Spinal cord (tissue), 10 donors: ENCODE data around the gene ADIRF. TPM values are rescaled to one million over a fixed set of nuclear protein-coding genes. Genes with fewer than 3 reads are reported as not detected.
"Not testable (repeated sequence)": the region's sequence is repeated elsewhere in the genome, so short reads cannot be mapped to it uniquely, and the experiment has no call there.

Experiments used
- DNase-seq, 6 donors: peaks; one replicate each; pipeline versions ENCODE4 v3.0.0 to v3.0.0-alpha.2; 2013 to 2015; ENCODE audit warnings: low spot score in 6 of 6, low read depth in 4 of 6
- H3K27ac ChIP-seq: one replicate; pipeline ENCODE4 v1.5.1; 2013; ENCODE audit warnings: low read depth, low read length, control low read depth
- H3K27me3 ChIP-seq: one replicate; pipeline ENCODE4 v1.6.1; 2013; ENCODE audit warnings: low read length; ENCODE audit not compliant: control insufficient read depth, insufficient read depth
- H3K36me3 ChIP-seq: one replicate; pipeline ENCODE4 v1.6.1; 2013; ENCODE audit warnings: low read length; ENCODE audit not compliant: control insufficient read depth, insufficient read depth
- H3K4me1 ChIP-seq: one replicate; pipeline ENCODE4 v1.6.1; 2013; ENCODE audit warnings: low read length; ENCODE audit not compliant: control insufficient read depth, insufficient read depth
- H3K4me3 ChIP-seq: one replicate; pipeline ENCODE4 v1.5.1; 2013; ENCODE audit warnings: low read depth, low read length, control low read depth
- H3K9me3 ChIP-seq: one replicate; pipeline ENCODE4 v1.6.1; 2013; ENCODE audit warnings: low read length; ENCODE audit not compliant: control insufficient read depth, insufficient read depth
- WGBS: methylation state at CpG from one replicate; pipeline ENCODE4 v1.1.5; 2013; ENCODE audit warnings: missing lambda C conversion rate; ENCODE audit not compliant: insufficient coverage; 5-methylcytosine and 5-hydroxymethylcytosine counted together
- polyA plus RNA-seq, 2 donors: library from polyadenylated mRNA; unstranded; fragments of 120-200 nt; gene quantifications; one replicate each; pipeline ENCODE4 v1.2.1, GENCODE V29; 2013; ENCODE audit not compliant: insufficient read length in 2 of 2
- small RNA-seq: library from RNA; depleted of rRNA; stranded (forward); fragments of <200 nt; gene quantifications from one replicate; pipeline ENCODE3, GENCODE V24; 2014; ENCODE audit warnings: low replicate concordance
- total RNA-seq, 2 donors: library from RNA; depleted of rRNA in 1 of 2; stranded (reverse); fragments of 120-200 nt in 1 of 2; fragments of >200 nt in 1 of 2; gene quantifications; one replicate each; pipeline versions ENCODE4 v1.2.3 to v1.2.4, GENCODE V29; 2013 to 2014
- donor health status: healthy.

The ADIRF gene
- total and polyA plus RNA-seq, 4 donors: 23.9 to 63.9 (median 33.6) TPM

DNA sequence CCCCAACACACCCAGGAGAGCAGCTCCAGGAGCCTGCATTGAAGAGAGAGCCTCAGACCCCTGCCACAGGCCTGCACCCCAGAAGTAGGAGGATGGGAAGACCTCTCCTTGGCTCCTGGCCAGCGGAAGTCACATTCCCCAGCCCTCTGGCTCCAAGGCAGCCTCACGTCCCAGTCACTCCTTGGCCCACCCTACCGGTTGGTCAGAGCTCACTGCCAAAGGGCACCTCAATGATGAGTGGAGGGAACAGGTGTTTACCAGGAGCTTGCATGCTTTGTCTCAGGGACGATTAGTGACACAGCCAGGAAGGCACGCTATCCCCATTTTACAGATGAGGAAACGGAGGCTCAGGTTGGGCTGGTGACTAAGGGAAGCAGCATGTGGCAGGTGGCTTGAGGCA lies 50.8 kb downstream of the ADIRF start:
- not testable (repeated sequence) for H3K27ac ChIP-seq, H3K4me1 ChIP-seq, H3K9me3 ChIP-seq, DNase-seq, H3K36me3 ChIP-seq, H3K4me3 ChIP-seq, H3K27me3 ChIP-seq
- 70% methylated on average over 2 of the region's 6 CpGs for WGBS

DNA sequence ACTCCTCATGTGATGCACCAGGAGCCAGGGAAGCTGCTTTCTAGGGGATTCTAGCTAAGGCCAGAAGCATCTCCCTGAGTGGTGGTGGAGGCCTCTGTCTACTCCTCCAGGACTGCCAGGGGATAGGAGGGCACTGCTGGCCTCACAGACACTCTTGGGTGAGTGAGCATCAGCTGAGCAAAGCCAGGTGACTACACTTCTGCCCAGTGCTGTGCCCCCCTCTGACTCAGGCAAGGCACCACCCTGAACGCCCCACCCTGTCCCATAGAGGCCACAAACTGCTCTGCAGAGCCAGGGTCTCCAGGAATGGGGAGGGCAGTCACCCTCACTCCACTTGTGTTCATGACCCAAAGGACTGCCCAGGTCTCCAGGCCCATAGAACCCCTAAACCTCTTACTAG lies 51.2 kb downstream of the ADIRF start:
- H3K36me3 ChIP-seq: not testable (repeated sequence)

DNA sequence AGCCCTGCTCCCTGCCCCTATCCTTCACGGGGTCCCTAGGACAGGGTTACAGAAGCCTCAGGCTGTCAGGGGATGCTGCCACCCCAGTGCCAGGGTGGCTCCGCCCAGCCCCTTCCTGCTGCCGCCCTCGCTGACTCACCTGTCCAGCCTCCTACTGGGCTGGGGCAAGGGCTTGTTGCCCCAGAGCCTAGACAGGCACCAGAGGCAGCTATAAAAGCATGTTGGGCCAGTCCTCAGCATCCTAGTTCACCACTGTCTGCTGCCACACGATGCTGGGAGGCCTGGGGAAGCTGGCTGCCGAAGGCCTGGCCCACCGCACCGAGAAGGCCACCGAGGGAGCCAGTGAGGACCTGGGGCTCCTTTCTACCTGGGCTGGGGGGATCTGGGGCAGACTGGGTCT lies 51.8 kb downstream of the ADIRF start, which contains the start of gene FAM25A:
FAM25A (plus strand) TSS at position 239 of the 400 bp plus-strand sequence; CDS start at position 270, 31 bp downstream.
- 93% methylated on average over 4 of the region's 9 CpGs for WGBS
- H3K4me1 ChIP-seq, H3K9me3 ChIP-seq, DNase-seq, H3K27me3 ChIP-seq, H3K36me3 ChIP-seq, H3K4me3 ChIP-seq, H3K27ac ChIP-seq: not testable (repeated sequence)

More for the DNA sequence above, 51.2 kb downstream of the ADIRF start:
- WGBS: 100% methylated on average over 1 of the region's 1 CpG
- not testable (repeated sequence) for H3K9me3 ChIP-seq, H3K4me3 ChIP-seq, H3K27ac ChIP-seq, H3K27me3 ChIP-seq, H3K4me1 ChIP-seq, DNase-seq

Small RNA genes within 50 kb of the gene (small RNA-seq; reads per million reads assigned to genes)
- gene BMS1P3 (not detected), gene FAM25A (not detected)

Other genes with a start within 250 kb of the ADIRF start
- gene BMPR1A, start 211.9 kb upstream of the ADIRF start, total RNA-seq: 10 to 100 TPM; 83.9 to 84.0 TPM
- 10 to 100 TPM; 38.1 to 42.9 TPM for gene BMPR1A, start 211.9 kb upstream of the ADIRF start, polyA plus RNA-seq
- 10 to 100 TPM; 14.9 to 33.5 TPM for gene MMRN2, start 10.9 kb upstream of the ADIRF start, total RNA-seq
- gene MMRN2, start 10.9 kb upstream of the ADIRF start, polyA plus RNA-seq: 10 to 100 TPM; 13.5 to 14.6 TPM
- gene SNCG, start 9.9 kb upstream of the ADIRF start, total RNA-seq: 100 to 1,000 TPM in 1 of 2 donors, 10 to 100 TPM in 1; 94.8 to 169 TPM
- 100 to 1,000 TPM; 541 to 545 TPM for gene SNCG, start 9.9 kb upstream of the ADIRF start, polyA plus RNA-seq
- not detected for gene FAM25A, start 51.8 kb downstream of the ADIRF start, total RNA-seq
- gene FAM25A, start 51.8 kb downstream of the ADIRF start, polyA plus RNA-seq: not detected
- gene GLUD1, start 126.4 kb downstream of the ADIRF start, total RNA-seq: 100 to 1,000 TPM; 324 to 591 TPM
- gene GLUD1, start 126.4 kb downstream of the ADIRF start, polyA plus RNA-seq: 100 to 1,000 TPM; 412 to 581 TPM
- gene SHLD2, start 126.7 kb downstream of the ADIRF start, total RNA-seq: 10 to 100 TPM; 32.9 to 34.6 TPM
- gene SHLD2, start 126.7 kb downstream of the ADIRF start, polyA plus RNA-seq: 10 to 100 TPM; 19.0 to 23.8 TPM